NCI-H526 (cell line): ENCODE data around the gene NR2F6.
"Not testable (repeated sequence)": the region's sequence is repeated elsewhere in the genome, so short reads cannot be mapped to it uniquely, and the experiment has no call there.

Experiments
- DNase-seq, 2 experiments: peaks; one replicate each; lab custom pipeline; 2025; lab: John Stamatoyannopoulos, UW

The NR2F6 gene

GRCh38 chr19:17245535-17245984 is at the start of gene NR2F6:
NR2F6 (minus strand) TSS chr19:17245919; CDS start chr19:17245220, 699 bp downstream.
- no peak for DNase-seq

DNA sequence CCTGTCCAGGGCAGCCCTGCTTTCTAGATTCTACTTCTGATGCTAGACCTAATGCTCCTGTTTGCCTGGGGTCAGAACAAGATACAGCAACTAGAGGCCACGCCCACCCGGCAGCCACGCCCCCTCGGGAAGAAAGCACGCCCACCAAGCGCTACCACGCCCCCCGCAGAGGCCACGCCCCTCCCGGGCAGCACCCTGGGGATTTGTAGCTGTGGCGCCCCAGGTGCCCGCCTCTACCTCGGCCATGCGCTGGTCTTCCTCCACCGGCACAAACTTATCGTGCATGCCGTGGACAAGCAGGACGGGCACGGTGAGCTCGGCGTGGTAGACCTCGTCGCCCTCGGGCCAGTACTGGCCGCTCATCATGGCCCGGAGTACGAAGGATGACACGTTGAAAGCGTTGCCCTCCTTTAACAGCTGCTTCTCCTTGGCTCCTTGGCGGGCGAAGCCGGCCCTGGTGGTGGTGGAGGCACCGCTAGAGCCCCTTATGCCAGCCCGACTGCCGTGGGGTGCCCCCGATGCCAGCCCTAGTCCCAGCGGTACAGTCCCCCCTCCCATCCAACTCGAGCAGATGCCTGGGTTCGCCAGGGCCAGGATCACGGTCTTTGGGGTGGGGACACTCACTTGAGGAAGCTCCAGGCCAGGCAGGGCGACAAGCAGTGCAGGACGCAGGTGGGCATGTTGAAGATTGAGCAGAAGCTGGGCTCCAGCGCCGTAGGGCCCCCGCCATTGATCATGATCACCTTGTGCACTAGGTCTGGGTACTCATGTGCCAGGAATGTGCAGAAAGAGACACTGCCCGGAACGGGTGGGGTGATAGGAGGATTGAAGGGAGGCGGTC is 48.6 kb upstream of the NR2F6 start:
- DNase-seq, result peak in 1 of 2 experiments; percentile 48

DNA sequence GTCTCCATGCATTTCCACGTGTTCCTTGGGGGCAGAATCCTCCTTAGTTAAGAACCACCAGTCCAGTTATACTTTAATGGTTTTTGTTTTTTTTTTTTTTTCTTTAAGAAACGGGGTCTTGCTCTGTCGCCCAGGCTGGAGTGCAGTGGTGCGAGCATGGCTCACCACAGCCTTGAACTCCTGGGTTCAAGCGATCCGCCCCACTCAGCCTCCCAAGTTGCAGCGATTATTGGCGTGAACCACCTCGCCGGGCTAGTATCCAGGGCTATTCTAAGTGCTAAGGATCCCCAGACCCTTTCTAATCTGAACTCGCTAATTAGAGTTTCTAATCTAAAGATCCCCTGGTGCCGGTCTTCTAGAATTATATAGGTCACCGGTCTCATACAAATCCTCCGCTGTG is 47.9 kb upstream of the NR2F6 start:
- no peak for DNase-seq

- peak; percentile 75 to 79 for DNase-seq
Measured at GRCh38 chr19:17292301-17293074, 46.8 kb upstream of the NR2F6 start.

DNA sequence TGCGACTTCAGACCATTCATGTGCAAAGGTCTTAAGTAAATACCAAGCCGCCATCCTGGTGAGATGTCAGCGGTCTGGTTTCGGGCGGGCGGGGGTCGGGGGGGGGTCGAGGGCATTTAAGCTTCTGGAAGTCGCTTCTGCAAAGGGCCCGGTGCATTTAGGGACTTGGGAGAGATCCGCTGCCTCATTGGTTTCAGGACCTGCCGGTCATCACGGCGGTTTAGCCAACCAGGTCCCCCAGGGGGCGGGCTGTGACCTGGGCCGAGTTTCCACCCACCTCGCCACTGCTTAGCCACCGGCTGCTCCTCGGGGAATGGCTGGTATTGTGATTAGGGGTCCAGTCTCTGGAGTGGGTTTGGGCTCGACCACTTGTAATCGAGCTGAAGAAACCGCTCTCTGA is 43.8 kb upstream of the NR2F6 start:
- DNase-seq, result peak; percentile 7 to 72

GRCh38 chr19:17286752-17287151 is 41.0 kb upstream of the NR2F6 start:
- DNase-seq, result no peak

DNA sequence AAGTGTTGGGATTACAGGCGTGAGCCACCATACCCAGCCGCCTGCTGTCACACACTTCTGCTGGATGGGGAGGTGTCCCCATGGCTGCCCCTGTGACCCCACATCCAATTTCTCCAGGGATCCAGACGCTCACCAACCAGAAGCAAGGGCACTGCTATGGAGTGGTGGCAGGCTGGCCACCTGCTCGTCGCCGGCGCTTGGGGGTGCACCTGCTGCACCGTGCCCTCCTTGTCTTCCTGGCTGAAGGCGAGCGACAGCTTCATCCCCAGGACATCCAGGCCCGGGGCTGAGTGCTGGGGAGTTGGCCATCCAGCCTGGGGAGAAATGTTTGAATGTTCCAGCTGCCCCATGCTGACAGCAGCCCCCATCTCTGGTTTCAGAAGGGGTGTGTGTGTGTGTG is 40.5 kb upstream of the NR2F6 start:
- no peak for DNase-seq

DNA sequence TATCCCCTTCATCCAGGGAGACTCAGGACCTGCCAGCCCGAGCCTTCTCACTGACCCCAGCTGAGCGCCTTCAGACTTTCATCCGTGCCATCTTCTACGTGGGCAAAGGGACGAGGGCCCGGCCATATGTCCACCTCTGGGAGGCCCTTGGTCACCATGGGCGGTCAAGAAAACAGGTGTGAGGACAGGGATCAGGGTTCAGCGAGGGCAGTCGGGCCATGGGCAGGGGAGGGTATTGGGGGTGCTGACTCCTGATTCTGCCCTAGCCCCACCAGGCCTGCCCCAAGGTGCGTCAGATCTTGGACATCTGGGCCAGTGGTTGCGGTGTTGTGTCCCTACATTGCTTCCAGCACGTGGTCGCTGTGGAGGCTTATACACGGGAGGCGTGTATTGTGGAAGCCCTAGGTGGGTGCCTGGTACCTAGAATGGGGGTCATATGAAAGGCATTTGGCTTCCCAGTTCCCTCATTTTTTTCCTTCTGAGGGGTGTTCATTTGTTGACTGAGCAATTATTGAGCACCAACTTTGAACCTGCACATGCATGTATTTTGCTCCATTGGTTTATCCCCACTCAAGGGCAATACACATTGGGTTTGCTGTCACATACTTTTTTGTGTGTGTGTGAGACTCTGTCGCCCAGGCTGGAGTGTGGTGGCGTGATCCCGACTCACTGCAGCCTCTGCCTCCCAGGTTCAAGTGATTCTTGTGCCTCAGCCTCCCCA is 39.9 kb upstream of the NR2F6 start:
- DNase-seq, result no peak

DNA sequence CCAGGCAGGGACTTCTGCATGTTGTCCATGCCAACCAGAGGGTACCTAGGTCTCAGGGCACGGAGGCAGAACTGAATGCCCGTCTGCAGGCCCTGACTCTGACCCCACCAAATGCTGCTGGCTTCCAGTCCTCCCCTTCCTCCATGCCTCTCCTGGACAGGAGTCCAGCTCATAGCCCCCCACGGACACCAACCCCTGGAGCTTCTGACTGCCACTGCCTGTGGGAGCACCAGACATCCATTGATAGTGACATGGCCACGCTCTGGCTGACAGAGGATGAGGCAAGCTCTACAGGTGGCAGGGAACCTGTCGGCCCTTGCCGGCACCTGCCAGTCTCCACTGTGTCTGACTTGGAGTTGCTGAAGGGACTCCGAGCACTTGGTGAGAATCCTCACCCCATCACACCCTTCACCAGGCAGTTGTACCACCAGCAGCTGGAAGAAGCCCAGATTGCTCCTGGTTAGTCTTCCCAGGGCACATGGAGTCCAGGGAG is 37.8 kb upstream of the NR2F6 start:
- DNase-seq, result no peak

DNA sequence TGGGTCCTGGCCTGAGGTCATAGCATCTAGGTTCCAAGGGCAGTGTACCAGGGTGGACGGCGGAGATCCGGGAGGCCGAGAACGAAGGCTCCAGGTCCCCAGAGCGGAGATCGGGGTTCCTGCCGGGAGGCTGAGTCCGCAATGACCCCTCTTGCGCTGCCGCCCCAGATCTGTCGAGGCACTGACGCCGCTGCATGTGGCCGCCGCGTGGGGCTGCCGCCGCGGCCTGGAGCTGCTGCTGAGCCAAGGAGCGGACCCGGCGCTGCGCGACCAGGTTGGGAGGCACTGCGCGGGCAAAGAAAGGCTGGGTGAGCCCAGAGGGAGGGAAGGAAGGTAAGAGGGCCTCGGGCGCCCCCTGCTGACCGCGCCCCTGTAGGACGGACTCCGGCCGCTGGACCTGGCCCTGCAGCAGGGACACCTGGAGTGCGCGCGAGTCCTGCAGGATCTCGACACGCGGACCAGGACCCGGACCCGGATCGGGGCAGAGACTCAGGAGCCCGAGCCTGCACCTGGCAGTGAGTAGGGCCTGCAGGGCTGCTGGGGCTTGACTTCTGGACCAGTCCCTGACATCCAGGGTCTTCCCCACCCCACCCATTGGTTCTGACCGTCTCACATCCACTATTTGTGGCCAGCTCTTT is 36.9 kb upstream of the NR2F6 start:
- peak; percentile 36 to 87 for DNase-seq

DNA sequence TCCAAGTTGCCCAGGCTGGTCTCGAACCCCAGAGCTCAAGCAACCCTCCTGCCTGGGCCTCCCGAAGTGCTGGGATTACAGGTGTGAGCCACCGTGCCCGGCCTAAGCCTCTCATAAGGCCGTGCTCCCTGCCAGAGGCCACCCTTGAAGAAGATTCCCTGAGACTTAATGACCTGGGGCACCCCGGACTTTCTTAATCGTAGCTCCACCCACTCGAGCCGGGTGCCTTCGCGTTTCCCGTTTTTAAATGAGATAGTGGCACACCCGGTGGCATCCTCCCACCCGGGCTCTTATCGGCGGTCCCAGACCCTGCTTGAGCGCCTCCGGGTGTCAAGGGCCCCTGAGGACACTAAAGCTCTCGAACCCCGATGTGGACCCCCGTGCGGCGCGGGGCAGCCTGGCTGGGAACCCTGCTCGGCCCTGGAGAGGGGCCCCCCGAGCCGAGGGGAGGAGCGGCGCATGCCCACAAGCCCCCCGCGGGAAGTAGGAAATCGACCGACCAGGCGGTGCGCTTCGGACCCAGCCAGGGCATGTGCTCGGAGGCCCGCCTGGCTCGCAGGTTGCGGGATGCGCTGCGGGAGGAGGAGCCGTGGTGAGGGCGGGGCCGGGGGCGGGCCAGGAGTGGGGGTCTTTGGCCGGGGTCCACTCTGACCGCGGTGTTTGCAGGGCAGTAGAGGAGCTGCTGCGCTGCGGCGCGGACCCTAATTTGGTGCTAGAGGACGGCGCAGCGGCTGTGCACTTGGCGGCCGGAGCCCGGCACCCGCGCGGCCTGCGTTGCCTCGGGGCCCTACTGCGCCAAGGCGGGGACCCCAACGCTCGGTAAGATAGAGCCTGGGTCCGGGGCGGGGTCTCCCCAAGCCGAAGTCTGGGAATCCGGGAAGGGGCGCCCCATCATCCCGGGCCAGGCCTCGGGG is 35.9 kb upstream of the NR2F6 start, which contains the start of gene ANKLE1:
ANKLE1 (plus strand) TSS at position 511 of the 914 bp plus-strand sequence; CDS start at position 531, 20 bp downstream.
- peak in 1 of 2 experiments; percentile 22 for DNase-seq

GRCh38 chr19:17279436-17279835 is 33.7 kb upstream of the NR2F6 start:
- no peak for DNase-seq

- no peak for DNase-seq
Measured at GRCh38 chr19:17275441-17276175, 29.9 kb upstream of the NR2F6 start.

DNA sequence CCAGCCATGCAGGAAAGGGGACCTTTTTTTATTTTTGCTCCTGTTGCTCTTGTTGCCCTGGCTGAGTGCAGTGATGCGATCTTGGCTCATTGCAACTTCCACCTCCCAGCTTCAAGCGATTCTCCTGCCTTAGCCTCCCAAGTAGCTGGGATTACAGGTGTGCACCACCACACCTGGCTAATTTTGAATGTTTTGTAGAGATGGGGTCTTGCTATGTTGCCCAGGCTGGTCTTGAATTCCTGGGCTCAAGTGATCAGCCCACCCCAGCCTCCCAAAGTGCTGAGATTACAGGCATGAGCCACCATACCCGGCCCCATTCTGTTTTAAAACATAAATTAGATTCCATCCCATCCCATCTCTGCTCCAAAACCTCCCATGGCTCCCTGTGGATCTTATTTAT is 29.2 kb upstream of the NR2F6 start:
- DNase-seq, result not testable (repeated sequence)

DNA sequence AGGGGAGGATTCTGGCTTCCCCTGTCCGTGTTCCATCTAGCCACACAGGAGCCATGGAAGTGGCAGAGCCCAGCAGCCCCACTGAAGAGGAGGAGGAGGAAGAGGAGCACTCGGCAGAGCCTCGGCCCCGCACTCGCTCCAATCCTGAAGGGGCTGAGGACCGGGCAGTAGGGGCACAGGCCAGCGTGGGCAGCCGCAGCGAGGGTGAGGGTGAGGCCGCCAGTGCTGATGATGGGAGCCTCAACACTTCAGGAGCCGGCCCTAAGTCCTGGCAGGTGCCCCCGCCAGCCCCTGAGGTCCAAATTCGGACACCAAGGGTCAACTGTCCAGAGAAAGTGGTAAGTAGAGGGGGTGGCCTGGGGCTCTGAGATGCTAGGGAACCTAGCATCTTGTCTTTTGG is 23.0 kb upstream of the NR2F6 start:
- no peak for DNase-seq

DNA sequence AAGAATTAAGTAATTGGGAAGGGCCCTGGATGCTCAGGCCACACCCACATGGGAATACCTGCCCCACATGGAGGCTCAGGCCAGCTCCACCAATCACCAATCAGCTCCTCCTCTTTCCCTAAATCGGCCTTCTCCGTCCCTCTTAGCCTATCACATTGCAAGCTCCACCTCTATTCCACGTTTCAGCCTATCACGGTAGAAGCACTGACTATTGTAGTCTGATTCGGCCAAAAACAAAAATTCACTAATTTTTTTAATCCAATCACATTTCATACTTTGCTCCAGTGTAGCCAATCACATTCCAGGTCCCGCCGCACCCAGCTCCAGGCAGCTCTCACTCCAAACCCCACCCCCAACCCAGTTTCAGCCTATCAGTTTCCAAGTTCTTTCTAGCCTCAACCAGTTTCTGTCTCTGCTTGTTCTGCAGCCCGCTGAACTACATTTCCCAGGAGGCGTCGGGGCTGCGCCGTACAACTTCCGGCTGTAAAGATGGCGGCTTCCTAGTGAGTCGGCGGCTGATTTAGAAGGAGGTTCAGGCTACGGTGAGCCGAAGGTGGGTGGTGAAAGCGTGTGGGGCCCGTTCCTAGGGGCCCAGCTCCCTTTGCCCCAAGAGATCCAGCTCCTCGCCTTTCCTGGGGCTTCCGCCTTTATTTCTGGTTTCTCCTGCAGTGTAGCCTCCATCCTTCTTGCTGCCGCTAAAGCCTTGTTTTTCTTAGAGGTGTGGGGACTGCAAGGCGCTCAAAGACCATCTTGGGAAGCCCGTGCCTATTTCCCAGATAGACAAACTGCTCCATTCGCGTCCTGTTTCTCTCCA is 21.5 kb upstream of the NR2F6 start, which contains the start of gene BABAM1:
BABAM1 (plus strand) TSS at position 469 of the 814 bp plus-strand sequence. CDS start 1,364 bp downstream, outside the sequence.
- DNase-seq, result peak; percentile 98 to 99

DNA sequence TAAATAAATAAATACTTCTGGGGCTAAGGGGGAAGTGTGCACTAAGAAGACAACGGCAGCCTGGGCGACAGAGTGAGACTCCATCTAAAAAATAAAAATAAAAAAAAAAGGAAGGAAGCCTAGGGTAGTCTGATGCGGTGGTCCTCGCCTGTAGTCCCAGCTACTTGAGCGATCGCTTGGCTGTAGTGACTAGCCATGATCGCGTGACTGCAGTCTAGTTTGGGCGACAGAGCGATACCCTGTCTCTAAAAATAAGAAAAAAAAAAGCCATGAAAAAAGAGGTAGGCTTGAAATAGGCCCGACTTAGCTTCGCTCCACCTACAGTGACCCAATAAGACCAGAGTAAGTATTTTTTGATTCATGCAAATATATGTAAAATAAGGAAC is 20.9 kb upstream of the NR2F6 start:
- DNase-seq, result no peak

- no peak for DNase-seq
Measured at GRCh38 chr19:17266026-17266425, 20.3 kb upstream of the NR2F6 start.

DNA sequence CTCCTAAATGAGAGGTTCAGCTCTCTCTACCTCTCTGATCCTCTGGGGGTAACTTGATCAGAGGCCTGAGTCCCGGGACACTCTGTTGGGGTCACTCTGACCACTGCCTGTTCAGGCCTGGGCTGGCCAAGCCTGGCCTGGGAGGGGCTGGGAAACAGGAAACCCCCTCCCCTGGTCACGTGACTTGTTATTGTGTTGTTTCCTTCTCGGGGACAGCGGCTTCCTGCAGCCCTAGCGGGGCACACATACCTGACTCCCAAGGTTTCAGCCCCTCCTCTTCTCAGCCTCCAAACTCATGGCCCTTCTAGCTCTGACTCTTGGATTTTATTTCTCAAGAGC is 18.9 kb upstream of the NR2F6 start, which contains the start of gene USHBP1:
USHBP1 (minus strand) TSS at position 105 of the 339 bp plus-strand sequence. CDS start 446 bp downstream, outside the sequence.
- no peak for DNase-seq
